PFSK-1 (cell line): ENCODE results near the gene ERGIC2.

ENCODE experiments used
- TAF1 ChIP-seq: IDR thresholded peaks from 2 replicates; pipeline ENCODE4 v1.6.1; 2012; ENCODE audit warnings: low read length, control low read depth, borderline replicate concordance; ENCODE audit not compliant: insufficient read depth
- TF ChIP-seq, protein P1 (sequence below), 2 experiments: IDR thresholded peaks; 2 replicates each; pipeline versions ENCODE4 v1.6.1 to v1.8.0; 2011 to 2012; ENCODE audit warnings: low read depth in 2 of 2, low read length in 2 of 2, control low read depth in 1 of 2, inconsistent platforms in 1 of 2, mild to moderate bottlenecking in 1 of 2, moderate library complexity in 1 of 2; ENCODE audit not compliant: insufficient read depth in 1 of 2

DNA sequence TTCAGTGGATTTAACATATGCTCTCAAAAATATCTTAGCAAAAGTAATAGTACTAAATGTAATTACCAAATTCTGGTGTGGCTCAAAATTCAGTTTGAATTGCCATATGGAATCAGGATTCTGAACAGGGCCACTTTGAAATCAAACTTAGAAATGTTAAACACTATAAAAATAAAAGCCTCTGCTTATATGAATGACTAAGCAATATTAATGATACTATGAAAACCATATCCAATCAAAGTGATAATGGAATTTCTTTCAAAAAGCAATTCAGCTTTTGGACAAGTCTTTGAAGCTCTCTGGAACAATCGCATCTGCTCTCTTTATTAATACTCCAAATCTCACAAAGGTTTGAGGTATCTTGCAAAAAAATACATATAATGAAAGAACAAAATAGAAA, 51.6 kb downstream of the ERGIC2 start:
- TF ChIP-seq, protein P1, sequence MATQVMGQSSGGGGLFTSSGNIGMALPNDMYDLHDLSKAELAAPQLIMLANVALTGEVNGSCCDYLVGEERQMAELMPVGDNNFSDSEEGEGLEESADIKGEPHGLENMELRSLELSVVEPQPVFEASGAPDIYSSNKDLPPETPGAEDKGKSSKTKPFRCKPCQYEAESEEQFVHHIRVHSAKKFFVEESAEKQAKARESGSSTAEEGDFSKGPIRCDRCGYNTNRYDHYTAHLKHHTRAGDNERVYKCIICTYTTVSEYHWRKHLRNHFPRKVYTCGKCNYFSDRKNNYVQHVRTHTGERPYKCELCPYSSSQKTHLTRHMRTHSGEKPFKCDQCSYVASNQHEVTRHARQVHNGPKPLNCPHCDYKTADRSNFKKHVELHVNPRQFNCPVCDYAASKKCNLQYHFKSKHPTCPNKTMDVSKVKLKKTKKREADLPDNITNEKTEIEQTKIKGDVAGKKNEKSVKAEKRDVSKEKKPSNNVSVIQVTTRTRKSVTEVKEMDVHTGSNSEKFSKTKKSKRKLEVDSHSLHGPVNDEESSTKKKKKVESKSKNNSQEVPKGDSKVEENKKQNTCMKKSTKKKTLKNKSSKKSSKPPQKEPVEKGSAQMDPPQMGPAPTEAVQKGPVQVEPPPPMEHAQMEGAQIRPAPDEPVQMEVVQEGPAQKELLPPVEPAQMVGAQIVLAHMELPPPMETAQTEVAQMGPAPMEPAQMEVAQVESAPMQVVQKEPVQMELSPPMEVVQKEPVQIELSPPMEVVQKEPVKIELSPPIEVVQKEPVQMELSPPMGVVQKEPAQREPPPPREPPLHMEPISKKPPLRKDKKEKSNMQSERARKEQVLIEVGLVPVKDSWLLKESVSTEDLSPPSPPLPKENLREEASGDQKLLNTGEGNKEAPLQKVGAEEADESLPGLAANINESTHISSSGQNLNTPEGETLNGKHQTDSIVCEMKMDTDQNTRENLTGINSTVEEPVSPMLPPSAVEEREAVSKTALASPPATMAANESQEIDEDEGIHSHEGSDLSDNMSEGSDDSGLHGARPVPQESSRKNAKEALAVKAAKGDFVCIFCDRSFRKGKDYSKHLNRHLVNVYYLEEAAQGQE (IDR thresholded peaks at IDR 0.05; ENCODE audit: insufficient read depth in 1 of 2, low read depth in 2 of 2, low read length in 2 of 2): no peak
- no peak for TF ChIP-seq TAF1
